Measurements from ENCODE around the gene AKAP11. TPM values are rescaled to one million over a fixed set of nuclear protein-coding genes. Genes with fewer than 3 reads are reported as not detected.
A peak's percentile ranks its signal among the peaks of the same experiment; 100 is the strongest.

The AKAP11 gene
- total and polyA plus RNA-seq, 9 of the 15 experiments (the other 6 are each of a cell fraction or from before 2014, with no cell fraction given), result 2.2 to 31.3 (median 10.9) TPM

DNA sequence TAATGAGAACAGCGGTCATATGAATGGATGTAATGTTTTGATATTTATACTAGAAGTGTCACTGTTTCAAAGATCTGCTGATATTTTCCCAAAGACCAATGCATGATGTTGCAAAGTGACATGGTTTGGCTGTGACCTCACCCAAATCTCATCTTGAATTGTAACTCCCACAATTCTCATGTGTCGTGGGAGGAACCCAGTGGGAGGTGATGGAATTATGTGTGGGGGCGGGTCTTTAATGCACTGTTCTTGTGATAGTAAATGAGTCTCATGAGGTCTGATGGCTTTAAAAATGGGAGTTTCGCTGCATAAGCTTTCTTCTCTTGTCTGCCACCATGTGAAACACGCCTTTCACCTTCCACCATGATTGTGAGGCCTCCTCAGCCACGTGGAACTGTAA, 98.3 kb downstream of the AKAP11 start:
- Histone ChIP-seq H3K4me1 (replicated peaks in 1 of 2; ENCODE audit: control insufficient read depth in 2 of 2, insufficient read depth in 2 of 2, low read length in 2 of 2) (no peaks in the 10 kb centered on the region), H3K9me3 (replicated peaks; ENCODE audit: control insufficient read depth, insufficient read depth, low read depth, low read length) (no peaks in the 10 kb centered on the region), H3K79me2 (ENCODE audit: control insufficient read depth, insufficient read depth, low read length) (no peaks in the 10 kb centered on the region), H4K20me1 (replicated peaks; ENCODE audit: control insufficient read depth, insufficient read depth, low read length) (no peaks in the 10 kb centered on the region), H3K4me3 (no peak overlapping the region), H3K4me2 (ENCODE audit: insufficient read depth, low read length) (no peak overlapping the region), H3K27me3 (ENCODE audit: control insufficient read depth in 2 of 2, insufficient read depth in 2 of 2, low read length in 2 of 2) (no peaks in the 10 kb centered on the region; a peak in 2 of 5 replicates), H3K36me3 (ENCODE audit: control insufficient read depth, insufficient read depth, low read length) (no peaks in the 10 kb centered on the region), H3K9me1 (ENCODE audit: control insufficient read depth, insufficient read depth, low read length) (no peaks in the 10 kb centered on the region), H3K27ac (ENCODE audit: extremely low read depth, low read depth, low read length) (no peak overlapping the region), H2AFZ (ENCODE audit: low read depth, low read length) (no peak overlapping the region), H3K9ac (ENCODE audit: insufficient read depth in 1 of 2, low read depth in 2 of 2, low read length in 2 of 2) (no peak overlapping the region)
- WGBS (ENCODE audit: insufficient coverage, low coverage, missing lambda C conversion rate), result 0% methylated on average over 6 of the region's 6 CpGs
- ATAC-seq (no peak), FAIRE-seq (no peak), DNase-seq (ENCODE audit: extremely low read depth in 1 of 4, low spot score in 3 of 4) (no peak)
- ChIA-PET CTCF (ENCODE audit: low intra/inter-chr PET ratio) (no interaction called here), POLR2A (interaction anchor here (0.6 to 1.3 kb wide), 2 partner anchors 10 to 370 kb away, joined by 3 read pairs; no protein-coding TSS in a partner anchor)
- in situ Hi-C loops (cut with MboI) (no loop called here), intact Hi-C loops (cut with micrococcal nuclease) (no loop called here)
- 0 out of 2 replicates have a peak, but pooled peaks have one; percentile 29 for TF ChIP-seq ZNF766 (CRISPR knock-in tag; conservative IDR thresholded peaks at IDR 0.05)
- TF ChIP-seq CCNT2 (IDR thresholded peaks at IDR 0.05; ENCODE audit: borderline replicate concordance, extremely low read depth, insufficient read length, low read depth, low read length), result no peak
- BruUV-seq (replicated peaks), result no TSS peak

Other genes starting within 250 kb of the AKAP11 start
- gene DGKH, start 223.5 kb upstream of the AKAP11 start, total RNA-seq (2014; rRNA removed), result 2.0 TPM in 2 replicates
- 4.4 and 5.7 TPM in 2 replicates for gene DGKH, start 223.5 kb upstream of the AKAP11 start, total RNA-seq (2014; rRNA removed; fragmentation: Illumina TruSeq; extraction: Trizol)
- gene DGKH, start 223.5 kb upstream of the AKAP11 start, total RNA-seq (2015; rRNA removed; fragmentation: Illumina TruSeq; extraction: Trizol), result 3.3 and 3.5 TPM in 2 replicates
- 3.9 and 4.1 TPM in 2 replicates for gene DGKH, start 223.5 kb upstream of the AKAP11 start, total RNA-seq (2021)
- gene DGKH, start 223.5 kb upstream of the AKAP11 start, polyA plus RNA-seq (2011; rRNA removed), result 2.7 and 3.1 TPM in 2 replicates
- gene DGKH, start 223.5 kb upstream of the AKAP11 start, polyA plus RNA-seq (2014; fragmentation: Illumina TruSeq; extraction: Trizol), result 2.5 and 3.6 TPM in 2 replicates
- under 1 TPM; 0.38 to 0.77 TPM for gene DGKH, start 223.5 kb upstream of the AKAP11 start, polyA plus RNA-seq (2014; fragmentation: Nextera tagmentation; extraction: Ambion mirVana)
- gene DGKH, start 223.5 kb upstream of the AKAP11 start, polyA plus RNA-seq (2014; rRNA removed), result 1.5 and 1.6 TPM in 2 replicates

All from K562 (cell line).